ENCODE data around the gene CHST8.
"Not testable (repeated sequence)": the region's sequence is repeated elsewhere in the genome, so short reads cannot be mapped to it uniquely, and the experiment has no call there.

CHST8 gene

GRCh38 chr19:33606556-33606955 is 15.2 kb upstream of the CHST8 start:
- H3K9me3 Mint-ChIP-seq (ENCODE audit: low read depth): peaks cover 24% of the 10 kb centered on the region
- no peaks in the 10 kb centered on the region for H3K4me1 Mint-ChIP-seq (ENCODE audit: low read depth)
- no peak overlapping the region for H3K4me3 Mint-ChIP-seq
- peaks cover 19% of the 10 kb centered on the region for H3K27me3 Mint-ChIP-seq
- peaks cover under 1% of the 10 kb centered on the region for H3K36me3 Mint-ChIP-seq
- no peak overlapping the region for H3K27ac Mint-ChIP-seq

GRCh38 chr19:33609353-33609752 is 12.4 kb upstream of the CHST8 start:
- Mint-ChIP-seq H3K36me3 (no peaks in the 10 kb centered on the region), H3K4me3 (no peak overlapping the region), H3K27me3 (peaks cover 13% of the 10 kb centered on the region), H3K27ac (no peak overlapping the region), H3K9me3 (ENCODE audit: low read depth) (peaks cover 6% of the 10 kb centered on the region), H3K4me1 (ENCODE audit: low read depth) (no peaks in the 10 kb centered on the region)

- Mint-ChIP-seq H3K4me3 (no peak overlapping the region), H3K36me3 (no peaks in the 10 kb centered on the region), H3K27me3 (peaks cover 16% of the 10 kb centered on the region), H3K4me1 (ENCODE audit: low read depth) (no peaks in the 10 kb centered on the region), H3K27ac (no peak overlapping the region), H3K9me3 (ENCODE audit: low read depth) (peaks cover 6% of the 10 kb centered on the region)
Observed at GRCh38 chr19:33610588-33610987, 11.2 kb upstream of the CHST8 start.

- H3K4me3 Mint-ChIP-seq: no peak overlapping the region
- no peaks in the 10 kb centered on the region for H3K36me3 Mint-ChIP-seq
- no peaks in the 10 kb centered on the region for H3K4me1 Mint-ChIP-seq (ENCODE audit: low read depth)
- peaks cover 6% of the 10 kb centered on the region for H3K9me3 Mint-ChIP-seq (ENCODE audit: low read depth)
- H3K27ac Mint-ChIP-seq: no peak overlapping the region
- peaks cover 7% of the 10 kb centered on the region for H3K27me3 Mint-ChIP-seq
Observed at GRCh38 chr19:33612928-33613619, 8.7 kb upstream of the CHST8 start.

GRCh38 chr19:33613620-33614000 is 8.1 kb upstream of the CHST8 start:
- Mint-ChIP-seq H3K4me3 (no peak overlapping the region), H3K9me3 (ENCODE audit: low read depth) (peaks cover 6% of the 10 kb centered on the region), H3K4me1 (ENCODE audit: low read depth) (no peaks in the 10 kb centered on the region), H3K27ac (no peak overlapping the region), H3K27me3 (peaks cover 7% of the 10 kb centered on the region), H3K36me3 (no peaks in the 10 kb centered on the region)

GRCh38 chr19:33616346-33616745 is 5.4 kb upstream of the CHST8 start:
- Mint-ChIP-seq H3K27ac (no peak overlapping the region), H3K9me3 (ENCODE audit: low read depth) (no peaks in the 10 kb centered on the region), H3K36me3 (no peaks in the 10 kb centered on the region), H3K4me1 (ENCODE audit: low read depth) (no peaks in the 10 kb centered on the region), H3K4me3 (no peak overlapping the region), H3K27me3 (peaks cover 19% of the 10 kb centered on the region)

- no peak overlapping the region for H3K4me3 Mint-ChIP-seq
- no peak overlapping the region for H3K27ac Mint-ChIP-seq
- peaks cover 19% of the 10 kb centered on the region for H3K27me3 Mint-ChIP-seq
- no peaks in the 10 kb centered on the region for H3K4me1 Mint-ChIP-seq (ENCODE audit: low read depth)
- H3K36me3 Mint-ChIP-seq: no peaks in the 10 kb centered on the region
- no peaks in the 10 kb centered on the region for H3K9me3 Mint-ChIP-seq (ENCODE audit: low read depth)
Observed at GRCh38 chr19:33616857-33617256, 4.9 kb upstream of the CHST8 start.

GRCh38 chr19:33618363-33618762 is 3.4 kb upstream of the CHST8 start:
- not testable (repeated sequence) for H3K36me3 Mint-ChIP-seq; H3K9me3 Mint-ChIP-seq (ENCODE audit: low read depth); H3K4me1 Mint-ChIP-seq (ENCODE audit: low read depth); H3K4me3 Mint-ChIP-seq; H3K27ac Mint-ChIP-seq
- H3K27me3 Mint-ChIP-seq: peaks cover 19% of the 10 kb centered on the region

- H3K36me3 Mint-ChIP-seq: no peaks in the 10 kb centered on the region
- H3K27ac Mint-ChIP-seq: no peak overlapping the region
- no peaks in the 10 kb centered on the region for H3K4me1 Mint-ChIP-seq (ENCODE audit: low read depth)
- no peak overlapping the region for H3K4me3 Mint-ChIP-seq
- peaks cover 23% of the 10 kb centered on the region for H3K27me3 Mint-ChIP-seq
- H3K9me3 Mint-ChIP-seq (ENCODE audit: low read depth): no peaks in the 10 kb centered on the region
Observed at GRCh38 chr19:33618884-33619283, 2.9 kb upstream of the CHST8 start.

GRCh38 chr19:33620611-33621010 is 1.1 kb upstream of the CHST8 start:
- peaks cover 25% of the 10 kb centered on the region for H3K27me3 Mint-ChIP-seq

GRCh38 chr19:33621065-33621785 is 528 bp upstream of the CHST8 start:
- Mint-ChIP-seq H3K4me3 (no peak overlapping the region), H3K27me3 (peaks cover 26% of the 10 kb centered on the region), H3K4me1 (ENCODE audit: low read depth) (no peaks in the 10 kb centered on the region)

More at GRCh38 chr19:33620611-33621010, 1.1 kb upstream of the CHST8 start:
- Mint-ChIP-seq H3K4me3 (no peak overlapping the region), H3K9me3 (ENCODE audit: low read depth) (no peaks in the 10 kb centered on the region), H3K4me1 (ENCODE audit: low read depth) (no peaks in the 10 kb centered on the region), H3K36me3 (no peaks in the 10 kb centered on the region), H3K27ac (no peak overlapping the region)

GRCh38 chr19:33622505-33622808 is 704 bp downstream of the CHST8 start:
- H3K27me3 Mint-ChIP-seq: peaks cover 26% of the 10 kb centered on the region

More at GRCh38 chr19:33621065-33621785, 528 bp upstream of the CHST8 start:
- Mint-ChIP-seq H3K9me3 (ENCODE audit: low read depth) (no peaks in the 10 kb centered on the region), H3K27ac (no peak overlapping the region), H3K36me3 (no peaks in the 10 kb centered on the region)

GRCh38 chr19:33622809-33623511 is 1.2 kb downstream of the CHST8 start:
- Mint-ChIP-seq H3K4me3 (no peak overlapping the region), H3K9me3 (ENCODE audit: low read depth) (no peaks in the 10 kb centered on the region), H3K27ac (no peak overlapping the region), H3K27me3 (peaks cover 29% of the 10 kb centered on the region), H3K4me1 (ENCODE audit: low read depth) (no peaks in the 10 kb centered on the region), H3K36me3 (no peaks in the 10 kb centered on the region)

More at GRCh38 chr19:33622505-33622808, 704 bp downstream of the CHST8 start:
- H3K4me3 Mint-ChIP-seq: no peak overlapping the region
- no peaks in the 10 kb centered on the region for H3K4me1 Mint-ChIP-seq (ENCODE audit: low read depth)
- no peaks in the 10 kb centered on the region for H3K36me3 Mint-ChIP-seq
- H3K27ac Mint-ChIP-seq: no peak overlapping the region
- no peaks in the 10 kb centered on the region for H3K9me3 Mint-ChIP-seq (ENCODE audit: low read depth)

- Mint-ChIP-seq H3K4me3 (no peak overlapping the region), H3K27ac (no peak overlapping the region), H3K36me3 (no peaks in the 10 kb centered on the region), H3K27me3 (peaks cover 27% of the 10 kb centered on the region), H3K9me3 (ENCODE audit: low read depth) (no peaks in the 10 kb centered on the region), H3K4me1 (ENCODE audit: low read depth) (no peaks in the 10 kb centered on the region)
Observed at GRCh38 chr19:33624586-33624985, 2.8 kb downstream of the CHST8 start.

GRCh38 chr19:33627526-33627925 is 5.8 kb downstream of the CHST8 start:
- no peak overlapping the region for H3K27ac Mint-ChIP-seq
- H3K36me3 Mint-ChIP-seq: no peaks in the 10 kb centered on the region
- no peaks in the 10 kb centered on the region for H3K9me3 Mint-ChIP-seq (ENCODE audit: low read depth)
- no peak overlapping the region for H3K4me3 Mint-ChIP-seq
- no peaks in the 10 kb centered on the region for H3K4me1 Mint-ChIP-seq (ENCODE audit: low read depth)
- peaks cover 16% of the 10 kb centered on the region for H3K27me3 Mint-ChIP-seq

Measured in activated naive CD8-positive, alpha-beta T cell (primary cell).